Natural killer cell (primary cell): ENCODE measurements around the gene AGXT. TPM values are rescaled to one million over a fixed set of nuclear protein-coding genes. Genes with fewer than 3 reads are reported as not detected.
A peak's percentile ranks its signal among the peaks of the same experiment; 100 is the strongest.

Experiments
- ATAC-seq, 3 donors: fragments of 150-1000 bp in 2 of 3; fragments of 200-7000 bp in 1 of 3; cut with Tn5 transposase; 1 replicate in 1 of 3; 2 replicates in 2 of 3; pipeline ENCODE4 v1.10.0; 2021; ENCODE audit warnings: mild to moderate bottlenecking in 2 of 3, moderate library complexity in 2 of 3
- DNase-seq, 2 donors: peaks; one replicate each; pipeline versions ENCODE4 v3.0.0 to v3.0.0-alpha.2; 2013 to 2021; ENCODE audit warnings: mixed read lengths in 1 of 2
- H3K27ac ChIP-seq: one replicate; pipeline ENCODE4 v1.5.1; 2013; ENCODE audit warnings: mild to moderate bottlenecking, low read length
- H3K27me3 ChIP-seq: one replicate; pipeline ENCODE4 v1.6.1; 2013; ENCODE audit warnings: low read length; ENCODE audit not compliant: control insufficient read depth, insufficient read depth
- H3K36me3 ChIP-seq: one replicate; pipeline ENCODE4 v1.6.1; 2013; ENCODE audit warnings: low read length; ENCODE audit not compliant: control insufficient read depth, insufficient read depth
- H3K4me1 ChIP-seq: one replicate; pipeline ENCODE4 v1.6.1; 2013; ENCODE audit warnings: low read length; ENCODE audit not compliant: control insufficient read depth, insufficient read depth
- H3K4me3 ChIP-seq: one replicate; pipeline ENCODE4 v1.5.1; 2013; ENCODE audit warnings: low read length
- H3K9me3 ChIP-seq: one replicate; pipeline ENCODE4 v1.6.1; 2013; ENCODE audit warnings: low read length; ENCODE audit not compliant: control insufficient read depth, insufficient read depth
- H3K27ac Mint-ChIP-seq, 2 donors: one replicate each; pipeline ENCODE4 v1.8.0; 2022; ENCODE audit warnings: mild to moderate bottlenecking in 2 of 2, mixed read lengths in 2 of 2, moderate library complexity in 1 of 2
- H3K27me3 Mint-ChIP-seq, 2 donors: one replicate each; pipeline ENCODE4 v1.8.0; 2022; ENCODE audit warnings: low read depth in 2 of 2, mixed read lengths in 2 of 2
- H3K36me3 Mint-ChIP-seq: one replicate; pipeline ENCODE4 v1.8.0; 2022; ENCODE audit warnings: mixed read lengths
- H3K4me1 Mint-ChIP-seq, 2 donors: one replicate each; pipeline ENCODE4 v1.8.0; 2022; ENCODE audit warnings: mixed read lengths in 2 of 2
- H3K4me3 Mint-ChIP-seq: one replicate; pipeline ENCODE4 v1.8.0; 2022; ENCODE audit warnings: mild to moderate bottlenecking, moderate library complexity, mixed read lengths
- H3K9me3 Mint-ChIP-seq, 2 donors: one replicate each; pipeline ENCODE4 v1.8.0; 2022; ENCODE audit warnings: mixed read lengths in 2 of 2
- WGBS: methylation state at CpG from one replicate; pipeline ENCODE4 v1.1.7; 2013; ENCODE audit warnings: missing lambda C conversion rate; ENCODE audit not compliant: insufficient coverage; 5-methylcytosine and 5-hydroxymethylcytosine counted together
- intact Hi-C: fragments of 100-400 bp; cut with micrococcal nuclease; formaldehyde crosslinking; loops from one replicate; pipeline ENCODE4 v1.14.2; 2022
- total RNA-seq, 4 donors: library from RNA; stranded (reverse); fragments of 120-200 nt in 1 of 4; gene quantifications; one replicate each; pipeline versions ENCODE4 v1.2.3 to v1.2.4, GENCODE V29; 2013 to 2022
- TF ChIP-seq, protein P1 (sequence below): fragments of 200-600 bp; IDR thresholded peaks from one replicate; pipeline ENCODE4 v1.8.0; 2022; ENCODE audit warnings: antibody characterized with exemption

The AGXT gene
- total RNA-seq, 3 donors from 2014 or later (not counting 1 experiment from before 2014, with no cell fraction given) = not detected

DNA sequence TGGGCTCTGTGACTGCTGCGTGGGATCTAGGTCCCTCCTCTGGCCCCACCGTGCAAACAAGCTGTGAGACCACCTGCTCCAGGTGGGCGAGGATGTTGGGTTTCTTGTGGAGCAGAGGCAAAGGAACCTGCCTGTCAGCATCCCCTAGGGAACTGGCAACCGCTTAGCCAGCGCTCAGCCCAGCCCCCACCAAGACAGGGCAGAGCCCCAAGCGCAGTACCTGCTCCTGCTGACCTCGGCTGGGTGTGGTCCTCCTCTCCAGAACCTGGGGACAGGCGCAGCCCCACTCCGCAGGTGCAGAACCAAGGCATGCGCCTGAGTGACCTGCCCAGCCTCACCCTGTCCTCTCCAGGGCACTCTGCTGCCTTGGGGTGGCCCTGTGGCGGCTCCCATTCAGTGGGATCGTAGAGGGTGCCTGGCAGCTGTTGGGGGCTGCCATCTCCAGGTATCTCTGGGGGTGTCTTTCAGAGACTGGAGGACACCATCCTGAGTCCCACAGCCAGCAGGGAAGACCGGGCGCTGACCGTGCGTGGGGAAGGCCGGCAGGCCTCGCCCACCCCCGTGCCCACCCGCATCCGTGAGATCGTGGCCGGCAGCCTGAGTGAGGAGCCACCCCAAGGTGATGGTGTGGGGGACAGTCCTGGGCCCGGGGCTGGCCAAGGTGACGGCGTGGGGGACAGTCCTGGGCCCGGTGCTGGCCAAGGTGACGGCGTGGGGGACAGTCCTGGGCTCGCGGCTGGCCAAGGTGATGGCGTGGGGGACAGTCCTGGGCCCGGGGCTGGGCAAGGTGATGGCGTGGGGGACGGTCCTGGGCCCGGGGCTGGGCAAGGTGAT is 49.9 kb downstream of the AGXT start:
- H3K4me3 ChIP-seq = no peak overlapping the region
- 89% methylated on average over 36 of the region's 36 CpGs for WGBS
- no peaks in the 10 kb centered on the region for H3K36me3 Mint-ChIP-seq
- no peaks in the 10 kb centered on the region for H3K36me3 ChIP-seq
- no peaks in the 10 kb centered on the region for H3K9me3 Mint-ChIP-seq
- no peak overlapping the region for H3K27ac Mint-ChIP-seq
- peaks cover 0 to 2% of the 10 kb centered on the region in 2 donors for H3K27me3 Mint-ChIP-seq
- H3K27me3 ChIP-seq = peaks cover 2% of the 10 kb centered on the region
- DNase-seq = no peak
- no peak overlapping the region for H3K4me3 Mint-ChIP-seq
- ATAC-seq = no peak
- H3K27ac ChIP-seq = no peak overlapping the region
- no peaks in the 10 kb centered on the region for H3K4me1 Mint-ChIP-seq
- no peaks in the 10 kb centered on the region for H3K4me1 ChIP-seq
- no peaks in the 10 kb centered on the region for H3K9me3 ChIP-seq
- TF ChIP-seq, protein P1, sequence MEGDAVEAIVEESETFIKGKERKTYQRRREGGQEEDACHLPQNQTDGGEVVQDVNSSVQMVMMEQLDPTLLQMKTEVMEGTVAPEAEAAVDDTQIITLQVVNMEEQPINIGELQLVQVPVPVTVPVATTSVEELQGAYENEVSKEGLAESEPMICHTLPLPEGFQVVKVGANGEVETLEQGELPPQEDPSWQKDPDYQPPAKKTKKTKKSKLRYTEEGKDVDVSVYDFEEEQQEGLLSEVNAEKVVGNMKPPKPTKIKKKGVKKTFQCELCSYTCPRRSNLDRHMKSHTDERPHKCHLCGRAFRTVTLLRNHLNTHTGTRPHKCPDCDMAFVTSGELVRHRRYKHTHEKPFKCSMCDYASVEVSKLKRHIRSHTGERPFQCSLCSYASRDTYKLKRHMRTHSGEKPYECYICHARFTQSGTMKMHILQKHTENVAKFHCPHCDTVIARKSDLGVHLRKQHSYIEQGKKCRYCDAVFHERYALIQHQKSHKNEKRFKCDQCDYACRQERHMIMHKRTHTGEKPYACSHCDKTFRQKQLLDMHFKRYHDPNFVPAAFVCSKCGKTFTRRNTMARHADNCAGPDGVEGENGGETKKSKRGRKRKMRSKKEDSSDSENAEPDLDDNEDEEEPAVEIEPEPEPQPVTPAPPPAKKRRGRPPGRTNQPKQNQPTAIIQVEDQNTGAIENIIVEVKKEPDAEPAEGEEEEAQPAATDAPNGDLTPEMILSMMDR = no peak
- intact Hi-C loops = no loop called here

DNA sequence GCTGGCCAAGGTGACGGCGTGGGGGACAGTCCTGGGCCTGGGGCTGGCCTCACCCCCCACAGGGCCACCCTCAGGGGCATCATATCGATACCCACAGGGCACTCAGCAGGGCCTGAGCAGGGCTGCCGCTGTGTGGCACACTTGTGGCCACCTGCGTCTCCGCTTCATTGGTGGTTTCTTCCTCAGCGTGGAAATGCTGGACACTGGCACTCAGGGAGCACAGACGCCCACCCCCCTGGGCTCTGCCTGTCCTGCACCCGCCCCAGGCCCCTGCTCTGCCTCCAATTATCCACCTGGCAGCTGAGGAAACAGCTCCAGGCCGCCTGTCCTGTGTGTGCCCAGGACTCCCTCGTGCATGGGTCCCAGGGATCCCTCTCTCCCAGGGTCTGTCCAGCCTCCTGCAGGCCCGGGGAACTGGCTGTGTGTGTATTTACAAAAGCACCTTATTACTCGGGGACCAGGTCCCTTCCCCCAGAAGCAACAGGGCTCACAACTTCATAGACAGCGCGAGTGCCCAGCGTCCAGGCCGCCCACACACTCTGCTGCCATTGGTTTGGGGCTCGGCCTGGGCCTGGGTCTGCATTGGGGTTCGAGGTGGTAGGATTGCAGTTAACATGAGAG is 50.6 kb downstream of the AGXT start:
- WGBS = 85% methylated on average over 19 of the region's 19 CpGs
- peak in 1 of 2 donors; percentile 1 for DNase-seq

DNA sequence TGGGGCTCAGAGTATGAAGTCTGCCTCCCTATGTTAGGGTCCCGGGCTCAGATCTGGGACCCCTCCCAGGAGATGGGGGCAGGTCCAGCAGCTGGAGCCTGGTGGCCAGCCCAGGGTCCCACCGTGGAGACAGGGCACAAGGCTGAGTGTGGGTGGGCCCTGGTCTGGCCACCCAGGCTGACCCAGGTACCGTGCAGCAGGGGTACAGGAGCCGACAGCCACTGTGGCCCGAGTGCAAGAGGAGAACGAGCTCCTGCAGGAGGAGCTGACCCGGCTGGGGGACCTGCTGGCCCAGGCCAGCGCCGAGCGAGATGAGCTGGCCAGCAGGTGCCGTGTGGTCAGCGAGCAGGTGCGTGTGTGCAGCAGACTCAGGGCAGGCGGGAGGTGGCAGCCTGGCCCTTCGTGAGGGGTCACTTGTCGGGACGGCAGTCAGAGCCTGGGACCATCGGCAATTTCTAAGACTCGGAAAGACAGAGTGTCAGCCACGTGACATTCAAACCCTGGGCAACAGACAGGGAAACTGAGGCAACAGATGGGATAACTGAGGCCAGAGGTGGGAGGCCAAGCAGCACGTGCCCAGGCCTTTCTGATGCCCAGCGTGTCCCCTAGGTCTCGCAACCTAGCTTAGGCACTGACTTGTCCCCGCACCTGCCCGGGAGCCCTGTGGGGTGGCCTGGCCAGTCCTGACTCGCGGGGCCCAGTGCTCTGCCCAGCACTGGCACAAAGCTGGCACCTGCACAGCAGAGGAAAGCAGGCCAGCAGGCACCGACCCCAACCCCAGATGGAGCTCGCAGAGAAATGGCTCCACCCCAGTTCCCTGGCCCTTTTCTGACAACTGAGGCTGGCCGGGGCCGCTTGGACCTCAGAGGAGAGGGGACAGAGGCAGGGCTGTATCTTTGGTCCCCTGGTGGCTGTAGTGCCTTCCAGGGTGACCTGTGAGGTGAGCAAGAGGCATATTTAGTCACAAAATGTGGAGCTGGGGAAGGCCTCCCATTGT is 51.5 kb downstream of the AGXT start:
- no peaks in the 10 kb centered on the region for H3K36me3 ChIP-seq
- no peaks in the 10 kb centered on the region for H3K4me1 ChIP-seq
- no peak overlapping the region for H3K27ac ChIP-seq
- H3K4me3 ChIP-seq = no peak overlapping the region
- no peaks in the 10 kb centered on the region for H3K9me3 Mint-ChIP-seq
- 91% methylated on average over 31 of the region's 31 CpGs for WGBS
- no peaks in the 10 kb centered on the region for H3K4me1 Mint-ChIP-seq
- H3K27ac Mint-ChIP-seq = no peak overlapping the region
- H3K36me3 Mint-ChIP-seq = no peaks in the 10 kb centered on the region
- no peak for ATAC-seq
- no peak overlapping the region for H3K4me3 Mint-ChIP-seq
- peaks cover under 1% of the 10 kb centered on the region for H3K27me3 ChIP-seq
- DNase-seq = peak in 1 of 2 donors; percentile 14
- intact Hi-C loops = no loop called here
- TF ChIP-seq, protein P1 = no peak
- H3K9me3 ChIP-seq = no peaks in the 10 kb centered on the region
- H3K27me3 Mint-ChIP-seq = peaks cover 0 to 2% of the 10 kb centered on the region in 2 donors

More for the DNA sequence above, 50.6 kb downstream of the AGXT start:
- no peak overlapping the region for H3K4me3 Mint-ChIP-seq
- no peaks in the 10 kb centered on the region for H3K9me3 Mint-ChIP-seq
- H3K4me1 Mint-ChIP-seq = no peaks in the 10 kb centered on the region
- intact Hi-C loops = no loop called here
- peaks cover 0 to 2% of the 10 kb centered on the region in 2 donors for H3K27me3 Mint-ChIP-seq
- H3K9me3 ChIP-seq = no peaks in the 10 kb centered on the region
- TF ChIP-seq, protein P1 = no peak
- no peaks in the 10 kb centered on the region for H3K4me1 ChIP-seq
- no peaks in the 10 kb centered on the region for H3K36me3 ChIP-seq
- H3K27me3 ChIP-seq = peaks cover 2% of the 10 kb centered on the region
- no peak overlapping the region for H3K27ac Mint-ChIP-seq
- no peaks in the 10 kb centered on the region for H3K36me3 Mint-ChIP-seq
- ATAC-seq = no peak
- H3K27ac ChIP-seq = no peak overlapping the region
- H3K4me3 ChIP-seq = no peak overlapping the region
